Endothelial cell (in vitro differentiated cells): ENCODE data around the gene DNAJC15. TPM values are rescaled to one million over a fixed set of nuclear protein-coding genes. Genes with fewer than 3 reads are reported as not detected.

Experiments used
- DNase-seq: peaks from one replicate; pipeline ENCODE4 v3.0.0; 2021; ENCODE audit warnings: low spot score
- H3K27ac Mint-ChIP-seq: one replicate; pipeline ENCODE4 v1.8.0; 2021; ENCODE audit warnings: mixed read lengths, inconsistent platforms; ENCODE audit not compliant: unreplicated experiment
- H3K27me3 Mint-ChIP-seq: one replicate; pipeline ENCODE4 v1.8.0; 2021; ENCODE audit warnings: mild to moderate bottlenecking, moderate library complexity, mixed read lengths, inconsistent platforms; ENCODE audit not compliant: unreplicated experiment
- H3K36me3 Mint-ChIP-seq: one replicate; pipeline ENCODE4 v1.8.0; 2021; ENCODE audit warnings: mild to moderate bottlenecking, low read depth, mixed read lengths, inconsistent platforms; ENCODE audit not compliant: unreplicated experiment
- H3K4me1 Mint-ChIP-seq: one replicate; pipeline ENCODE4 v1.8.0; 2021; ENCODE audit warnings: mild to moderate bottlenecking, mixed read lengths, inconsistent platforms; ENCODE audit not compliant: unreplicated experiment
- H3K4me3 Mint-ChIP-seq: one replicate; pipeline ENCODE4 v1.8.0; 2021; ENCODE audit warnings: mild to moderate bottlenecking, mixed read lengths, inconsistent platforms; ENCODE audit not compliant: unreplicated experiment
- H3K9me3 Mint-ChIP-seq: one replicate; pipeline ENCODE4 v1.8.0; 2021; ENCODE audit warnings: mixed read lengths, inconsistent platforms; ENCODE audit not compliant: unreplicated experiment
- total RNA-seq: library from RNA; stranded (reverse); fragmentation: NEBNext Ultra II Directional; extraction: Animal tissue kit (Norgen Biotek cat#: 25700); gene quantifications from one replicate; pipeline ENCODE4 v1.2.1, GENCODE V29; 2021; ENCODE audit not compliant: unreplicated experiment
- TF ChIP-seq, protein P1 (sequence below): fragments of 200-600 bp; sonication (generic); IDR thresholded peaks from one replicate; pipeline ENCODE4 v1.5.0; 2021; ENCODE audit warnings: antibody characterized with exemption; ENCODE audit not compliant: unreplicated experiment

Gene DNAJC15
- total RNA-seq, 1 donor from 2014 or later: 13.9 TPM

GRCh38 chr13:43009506-43009905 is 13.9 kb upstream of the DNAJC15 start:
- H3K9me3 Mint-ChIP-seq: no peaks in the 10 kb centered on the region
- H3K27ac Mint-ChIP-seq: no peak overlapping the region
- no peaks in the 10 kb centered on the region for H3K36me3 Mint-ChIP-seq
- no peaks in the 10 kb centered on the region for H3K4me1 Mint-ChIP-seq
- H3K4me3 Mint-ChIP-seq: no peak overlapping the region
- no peak for DNase-seq
- no peaks in the 10 kb centered on the region for H3K27me3 Mint-ChIP-seq
- TF ChIP-seq, protein P1, sequence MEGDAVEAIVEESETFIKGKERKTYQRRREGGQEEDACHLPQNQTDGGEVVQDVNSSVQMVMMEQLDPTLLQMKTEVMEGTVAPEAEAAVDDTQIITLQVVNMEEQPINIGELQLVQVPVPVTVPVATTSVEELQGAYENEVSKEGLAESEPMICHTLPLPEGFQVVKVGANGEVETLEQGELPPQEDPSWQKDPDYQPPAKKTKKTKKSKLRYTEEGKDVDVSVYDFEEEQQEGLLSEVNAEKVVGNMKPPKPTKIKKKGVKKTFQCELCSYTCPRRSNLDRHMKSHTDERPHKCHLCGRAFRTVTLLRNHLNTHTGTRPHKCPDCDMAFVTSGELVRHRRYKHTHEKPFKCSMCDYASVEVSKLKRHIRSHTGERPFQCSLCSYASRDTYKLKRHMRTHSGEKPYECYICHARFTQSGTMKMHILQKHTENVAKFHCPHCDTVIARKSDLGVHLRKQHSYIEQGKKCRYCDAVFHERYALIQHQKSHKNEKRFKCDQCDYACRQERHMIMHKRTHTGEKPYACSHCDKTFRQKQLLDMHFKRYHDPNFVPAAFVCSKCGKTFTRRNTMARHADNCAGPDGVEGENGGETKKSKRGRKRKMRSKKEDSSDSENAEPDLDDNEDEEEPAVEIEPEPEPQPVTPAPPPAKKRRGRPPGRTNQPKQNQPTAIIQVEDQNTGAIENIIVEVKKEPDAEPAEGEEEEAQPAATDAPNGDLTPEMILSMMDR: no peak

- Mint-ChIP-seq H3K27ac (no peak overlapping the region), H3K4me3 (no peak overlapping the region), H3K27me3 (no peaks in the 10 kb centered on the region), H3K4me1 (no peaks in the 10 kb centered on the region), H3K9me3 (no peaks in the 10 kb centered on the region), H3K36me3 (no peaks in the 10 kb centered on the region)
- TF ChIP-seq, protein P1: no peak
- DNase-seq: no peak
Measured at GRCh38 chr13:43014162-43014561, 9.2 kb upstream of the DNAJC15 start.

DNA sequence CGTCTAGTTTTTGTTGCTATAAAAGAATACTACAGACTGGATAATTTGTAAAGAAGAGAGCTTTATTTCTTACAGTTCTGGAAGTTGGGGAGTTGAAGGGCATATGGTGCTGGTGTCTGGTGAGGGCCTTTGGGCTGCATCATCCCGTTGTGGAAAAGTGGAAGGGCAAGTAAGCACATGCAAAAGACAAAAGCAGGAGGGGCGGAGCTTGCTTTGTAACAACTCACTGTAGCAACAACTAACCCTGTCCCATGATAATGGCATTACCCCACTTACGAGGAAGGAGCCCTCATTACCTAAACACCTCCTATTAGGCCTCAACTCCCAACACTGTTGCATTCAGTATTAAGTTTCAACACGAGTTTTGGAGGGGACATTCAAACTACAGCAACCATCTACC is 7.2 kb upstream of the DNAJC15 start:
- TF ChIP-seq, protein P1: no peak
- H3K27ac Mint-ChIP-seq: no peak overlapping the region
- no peak for DNase-seq
- H3K36me3 Mint-ChIP-seq: no peaks in the 10 kb centered on the region
- H3K4me3 Mint-ChIP-seq: no peak overlapping the region
- H3K9me3 Mint-ChIP-seq: no peaks in the 10 kb centered on the region
- H3K4me1 Mint-ChIP-seq: no peaks in the 10 kb centered on the region
- H3K27me3 Mint-ChIP-seq: no peaks in the 10 kb centered on the region

DNA sequence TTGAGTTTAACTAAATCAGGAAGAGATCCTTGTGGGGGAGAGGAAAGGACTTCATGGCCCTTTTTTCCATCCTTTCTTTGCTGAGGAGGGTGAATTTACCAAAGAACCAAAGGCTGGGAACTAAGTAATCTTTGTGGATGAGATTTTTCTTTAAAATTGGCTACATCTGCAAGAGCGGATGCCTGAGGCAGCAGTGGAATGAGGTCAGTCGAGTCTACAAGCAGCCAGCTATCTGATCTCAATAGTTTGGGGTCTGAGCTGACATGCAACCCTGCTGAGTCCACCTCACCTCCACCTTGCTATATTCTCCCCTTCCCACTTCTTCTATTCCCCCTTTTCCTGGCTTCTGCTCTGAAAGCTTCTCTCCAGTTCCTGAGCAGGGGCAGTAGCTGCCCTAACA is 3.6 kb upstream of the DNAJC15 start:
- DNase-seq: no peak
- Mint-ChIP-seq H3K27me3 (peaks cover 2% of the 10 kb centered on the region), H3K27ac (no peak overlapping the region), H3K9me3 (no peaks in the 10 kb centered on the region), H3K4me1 (peaks cover 5% of the 10 kb centered on the region), H3K36me3 (peaks cover 5% of the 10 kb centered on the region), H3K4me3 (no peak overlapping the region)
- TF ChIP-seq, protein P1: no peak

GRCh38 chr13:43020794-43021193 is 2.6 kb upstream of the DNAJC15 start:
- H3K36me3 Mint-ChIP-seq: peaks cover 5% of the 10 kb centered on the region
- peaks cover 2% of the 10 kb centered on the region for H3K27me3 Mint-ChIP-seq
- no peak for DNase-seq
- H3K4me1 Mint-ChIP-seq: peaks cover 5% of the 10 kb centered on the region
- H3K9me3 Mint-ChIP-seq: no peaks in the 10 kb centered on the region
- no peak overlapping the region for H3K27ac Mint-ChIP-seq
- TF ChIP-seq, protein P1: no peak
- H3K4me3 Mint-ChIP-seq: no peak overlapping the region
